Kasumi-1 (cell line): ENCODE results near the gene RTL5.

Source experiments
- DNase-seq, 2 experiments: peaks; one replicate each; lab custom pipeline; 2025; lab: John Stamatoyannopoulos, UW

Gene RTL5

GRCh38 chrX:72108666-72109065 lies 23.0 kb downstream of the RTL5 start:
- DNase-seq: no peak

DNA sequence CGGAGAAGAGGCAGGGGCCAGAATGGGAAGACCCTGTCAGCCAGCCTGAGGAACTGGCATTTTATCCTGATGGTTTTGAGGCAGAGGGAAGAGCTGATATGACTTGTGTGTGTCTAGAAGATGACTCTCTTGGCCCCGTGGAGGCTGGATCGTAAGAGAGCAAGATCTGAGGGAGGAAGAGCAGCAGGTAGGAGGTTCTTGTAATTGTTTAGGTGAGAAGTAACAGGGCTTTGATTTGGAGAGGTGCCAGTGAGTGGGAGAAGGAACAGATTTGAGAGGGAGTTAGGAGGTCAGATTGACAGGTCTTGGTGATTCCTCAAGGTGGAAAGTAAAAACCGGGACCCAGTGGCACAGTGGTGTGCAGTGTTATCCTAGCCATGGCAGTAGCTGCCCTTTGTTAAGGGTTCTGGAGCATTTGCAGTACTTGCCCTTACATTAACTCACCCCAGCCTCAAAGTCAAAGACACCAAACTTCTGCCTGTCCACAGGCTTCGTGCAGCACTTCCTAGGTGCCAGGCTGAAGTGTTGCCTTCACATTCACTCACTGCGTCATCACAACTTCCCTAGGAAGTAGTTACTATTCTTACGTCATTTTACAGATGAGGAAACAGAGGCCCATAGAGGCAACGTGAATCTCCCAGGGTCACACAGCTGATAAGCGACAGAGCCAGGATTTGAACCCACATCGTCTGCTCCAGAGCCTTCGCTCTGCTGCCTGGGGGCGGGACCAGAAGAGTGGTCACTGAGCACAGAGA lies 23.7 kb downstream of the RTL5 start:
- DNase-seq: no peak

GRCh38 chrX:72107320-72107719 lies 24.4 kb downstream of the RTL5 start:
- peak in 1 of 2 experiments; percentile 15 for DNase-seq

DNA sequence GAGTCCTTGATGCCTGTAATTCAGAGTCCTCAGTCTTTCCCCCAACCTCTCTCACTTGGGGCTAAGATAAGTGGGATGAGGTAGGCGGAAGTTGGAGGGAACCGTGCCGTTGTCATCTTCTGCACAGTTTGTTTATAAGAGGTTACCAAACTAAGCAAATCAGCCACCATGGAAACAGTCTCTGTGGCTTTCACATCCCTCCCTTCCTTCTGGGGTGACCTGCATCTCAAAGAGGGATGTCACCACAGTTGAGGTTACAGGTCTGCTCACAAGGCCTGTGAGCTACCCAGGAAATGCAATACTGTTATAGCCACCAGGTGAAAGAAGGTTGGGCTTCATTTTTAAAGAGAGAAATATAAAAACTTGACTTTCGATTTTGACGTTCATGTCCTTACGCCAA lies 26.3 kb downstream of the RTL5 start:
- DNase-seq: no peak

- no peak for DNase-seq
These were observed 29.0 kb downstream of the RTL5 start for GRCh38 chrX:72102760-72103159.

- no peak for DNase-seq
These were observed 29.6 kb downstream of the RTL5 start for GRCh38 chrX:72102126-72102525.

DNA sequence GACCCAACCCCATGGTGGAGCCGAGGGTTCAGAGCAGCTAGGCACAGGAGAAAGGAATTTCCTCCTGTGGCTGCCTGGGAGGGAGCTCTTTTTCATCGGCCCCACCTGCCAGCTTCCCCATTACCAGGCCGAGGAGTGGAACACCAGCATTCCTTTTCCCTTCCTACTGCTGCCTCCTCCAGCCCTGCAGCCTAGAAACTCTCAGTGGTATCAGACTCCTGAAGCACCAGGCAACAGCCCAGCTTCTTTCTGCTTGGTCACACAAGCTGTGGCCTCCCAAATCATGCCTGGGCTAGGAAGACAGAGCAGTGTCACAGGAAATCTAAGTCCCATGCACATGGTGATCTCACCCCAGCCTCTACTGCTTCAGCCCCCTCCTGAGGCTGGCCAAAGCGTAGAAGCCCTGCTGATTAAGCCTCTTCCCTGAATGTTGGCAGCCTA lies 30.1 kb downstream of the RTL5 start:
- DNase-seq: peak in 1 of 2 experiments; percentile 7

DNA sequence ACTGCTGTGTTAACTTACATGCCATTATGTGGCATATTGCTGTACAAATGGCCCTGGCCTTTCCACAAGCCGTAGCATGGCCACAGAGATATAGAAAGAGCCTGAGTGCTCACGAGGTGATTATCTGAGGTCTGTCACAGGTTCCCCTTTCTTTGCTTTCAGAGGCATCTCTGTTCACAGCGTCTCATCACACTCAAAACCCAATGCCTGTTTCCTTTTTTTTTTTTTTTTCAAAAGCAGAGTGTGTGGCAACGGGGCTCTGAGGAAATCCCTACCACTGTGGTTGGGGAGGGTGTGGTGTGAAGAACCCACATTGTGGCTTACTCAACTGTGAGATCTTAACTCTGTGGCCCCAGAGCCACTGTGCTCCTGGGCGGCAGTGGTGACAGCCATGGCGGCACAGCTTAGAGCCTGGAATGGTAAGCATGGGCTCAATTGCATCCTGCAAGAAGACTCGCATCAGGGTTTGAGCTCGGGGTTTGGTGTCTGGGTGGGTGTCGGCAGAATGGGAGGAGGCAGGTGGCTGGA lies 30.8 kb downstream of the RTL5 start:
- peak; percentile 75 to 82 for DNase-seq

DNA sequence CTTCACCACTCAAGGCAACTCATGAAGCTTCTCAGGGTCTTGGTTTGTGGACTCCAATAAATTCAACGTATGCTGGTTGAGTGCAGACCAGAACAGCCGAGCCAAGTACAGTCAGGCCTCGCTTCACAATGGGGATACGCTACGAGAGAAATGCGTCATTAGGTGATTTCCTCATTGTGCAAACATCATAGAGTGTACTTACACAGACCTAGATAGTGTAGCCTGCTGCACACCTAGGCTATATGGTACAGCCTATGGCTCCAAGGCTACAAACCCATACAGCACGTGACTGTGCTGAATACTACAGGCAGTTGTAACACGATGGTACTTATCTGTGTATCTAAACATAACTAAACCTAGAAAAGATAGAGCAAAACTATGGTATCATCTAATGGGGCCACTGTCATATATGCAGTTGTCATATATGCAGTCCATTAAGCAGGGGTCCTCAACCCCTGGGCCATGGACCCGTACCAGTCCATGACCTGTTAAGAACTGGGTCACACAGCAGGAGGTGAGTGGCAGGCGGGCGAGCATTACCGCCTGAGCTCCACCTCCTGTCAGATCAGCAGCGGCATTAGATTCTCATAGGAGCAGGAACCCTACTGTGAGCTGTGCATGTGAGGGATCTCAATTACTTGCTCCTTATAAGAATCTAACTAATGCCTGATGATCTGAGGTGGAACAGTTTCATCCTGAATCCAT lies 31.5 kb downstream of the RTL5 start:
- no peak for DNase-seq

- DNase-seq: peak; percentile 44 to 46
These were observed 34.6 kb downstream of the RTL5 start for GRCh38 chrX:72097098-72097497.

GRCh38 chrX:72095370-72095769 lies 36.3 kb downstream of the RTL5 start:
- no peak for DNase-seq

GRCh38 chrX:72094894-72095293 lies 36.8 kb downstream of the RTL5 start:
- peak in 1 of 2 experiments; percentile 2 for DNase-seq

DNA sequence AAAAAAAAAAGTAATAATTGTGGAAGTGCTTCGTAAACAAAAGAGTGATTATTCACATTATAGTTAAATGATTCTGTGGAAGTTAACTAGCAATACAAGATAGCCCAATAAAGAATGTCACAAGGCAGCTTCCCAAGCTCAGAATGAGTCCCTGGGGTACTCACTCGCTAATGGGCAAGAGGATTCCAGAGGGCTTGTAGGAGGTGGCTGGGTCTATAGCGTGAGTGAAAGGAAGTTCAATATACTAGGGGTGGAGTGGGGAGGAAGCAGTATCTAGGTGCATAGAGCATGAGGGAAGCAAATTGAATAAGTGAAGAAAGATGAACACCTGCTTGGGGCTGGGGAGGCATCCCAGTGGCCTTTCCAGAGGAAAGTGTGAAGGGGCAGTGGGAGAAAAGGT lies 42.5 kb downstream of the RTL5 start:
- no peak for DNase-seq

DNA sequence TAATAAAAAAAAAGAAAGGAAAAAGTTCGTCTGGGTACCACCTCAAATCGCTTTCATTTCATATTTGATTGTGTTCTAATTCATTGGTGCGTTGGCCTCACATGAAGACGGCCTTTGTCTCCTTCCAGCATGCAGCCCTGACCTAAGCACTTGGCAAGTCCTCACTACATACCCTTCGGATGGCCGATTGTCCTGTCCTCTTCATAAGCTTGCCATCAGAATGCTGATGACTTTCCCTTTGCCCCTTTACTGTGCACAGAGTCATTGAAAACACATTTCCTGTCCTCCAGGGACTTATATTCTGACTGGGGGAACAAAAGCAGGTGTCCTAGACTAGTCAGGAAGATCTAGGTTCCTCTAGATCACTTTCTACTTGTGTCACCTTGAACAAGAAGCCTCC lies 43.0 kb downstream of the RTL5 start:
- DNase-seq: no peak

DNA sequence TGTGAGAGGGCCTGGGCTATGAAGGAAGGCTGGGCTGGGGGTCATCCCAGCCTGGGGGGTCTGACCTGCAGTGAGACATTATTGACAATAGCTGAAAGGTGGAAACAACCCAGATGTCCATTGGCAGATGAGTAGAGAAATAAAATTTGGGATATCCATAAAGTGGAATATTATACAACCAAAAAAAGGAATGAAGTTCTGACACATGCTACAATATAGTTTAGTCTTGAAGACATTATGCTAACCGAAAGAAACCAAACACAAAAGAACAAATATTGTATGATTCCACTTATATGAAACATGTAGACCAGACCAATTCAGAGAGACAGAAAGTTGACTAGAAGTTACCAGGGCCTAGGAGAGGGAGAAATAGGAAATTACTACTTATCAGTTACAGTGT lies 44.7 kb downstream of the RTL5 start:
- no peak for DNase-seq

DNA sequence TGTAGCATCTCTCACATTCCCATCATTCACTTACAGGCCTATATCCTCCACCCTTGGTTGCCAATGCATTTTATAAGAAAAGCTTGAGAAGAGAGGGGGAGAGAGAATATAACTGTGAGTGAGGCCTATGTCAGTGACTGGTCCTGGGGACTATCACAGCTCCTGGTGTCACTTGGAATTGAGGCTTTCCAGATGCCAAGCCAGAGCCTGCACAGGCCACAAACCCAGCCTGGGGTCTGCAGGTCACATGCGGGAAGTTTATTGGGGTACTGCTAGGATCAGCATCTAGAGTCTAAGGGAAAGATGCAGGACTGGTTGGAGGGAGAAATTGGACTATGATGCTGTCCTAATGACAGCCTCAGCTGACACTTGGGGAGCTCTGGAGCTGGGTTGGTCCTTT lies 47.6 kb downstream of the RTL5 start:
- no peak for DNase-seq

DNA sequence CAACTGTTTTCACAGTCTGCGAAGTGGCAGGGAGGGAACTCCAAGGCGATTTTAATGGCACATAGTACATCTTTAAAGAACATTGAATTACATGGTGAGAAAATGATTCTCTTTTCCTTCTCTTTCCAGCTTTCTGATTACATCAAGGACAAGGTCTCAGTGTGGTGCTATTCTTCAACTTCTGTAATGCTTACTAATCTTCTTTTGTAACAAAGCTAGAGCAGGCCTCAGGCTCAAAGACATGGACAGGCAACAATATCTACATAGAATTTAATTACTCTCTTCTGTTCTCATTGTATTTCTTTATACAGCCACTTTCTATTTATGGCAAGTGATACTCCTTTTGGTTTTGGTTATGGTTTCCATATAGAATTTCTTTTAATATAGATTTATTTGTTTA lies 48.4 kb downstream of the RTL5 start:
- DNase-seq: no peak

- DNase-seq: no peak
These were observed 50.0 kb downstream of the RTL5 start for GRCh38 chrX:72081605-72082320.

DNA sequence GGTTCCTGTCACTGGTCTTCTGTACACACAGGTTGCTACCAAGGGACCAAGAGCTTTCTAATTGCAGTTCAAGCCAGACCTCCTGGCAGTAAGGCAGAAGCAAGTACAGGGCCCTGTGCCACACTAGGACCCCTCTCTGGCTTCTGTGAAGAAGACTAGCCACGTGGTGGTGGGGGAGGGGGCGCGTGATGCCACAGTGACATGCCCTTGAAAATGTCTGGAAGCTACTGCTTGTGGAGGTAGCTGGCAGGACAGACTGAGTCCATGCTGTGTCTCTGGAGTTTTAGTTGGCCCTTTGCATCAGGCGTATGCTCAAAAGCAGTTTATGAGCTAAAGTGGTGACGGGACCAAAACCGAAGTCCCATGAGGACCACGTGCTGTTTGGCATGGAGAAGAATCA lies 50.9 kb downstream of the RTL5 start:
- DNase-seq: no peak

GRCh38 chrX:72080150-72080549 lies 51.6 kb downstream of the RTL5 start:
- peak; percentile 57 to 66 for DNase-seq

- peak; percentile 15 to 53 for DNase-seq
These were observed 52.1 kb downstream of the RTL5 start for GRCh38 chrX:72079607-72080006.

DNA sequence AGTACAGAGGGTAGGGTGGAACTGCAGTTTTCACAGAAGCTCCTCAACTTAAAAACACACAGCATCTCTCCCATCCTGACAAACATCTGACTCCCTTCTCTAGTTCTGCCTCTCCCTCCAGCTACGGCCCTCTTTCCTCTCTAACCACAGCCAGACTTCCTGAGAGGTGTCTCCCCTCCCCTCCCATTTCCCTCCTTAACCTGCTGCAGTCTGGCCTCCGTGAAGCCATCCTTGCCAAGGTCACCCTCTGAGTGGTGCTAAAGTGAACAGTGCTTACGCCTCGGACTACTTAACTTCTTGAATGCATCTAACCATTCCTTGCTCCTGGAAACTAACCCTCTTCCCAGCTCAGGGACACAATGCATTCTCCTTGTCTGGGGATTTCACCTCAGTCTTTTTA lies 53.3 kb downstream of the RTL5 start:
- DNase-seq: peak; percentile 47 to 67
